Frontal cortex (tissue), 4 donors: ENCODE measurements around the gene DTNB. TPM values are rescaled to one million over a fixed set of nuclear protein-coding genes. Genes with fewer than 3 reads are reported as not detected.
A peak's percentile ranks its signal among the peaks of the same experiment; 100 is the strongest.

Experiments used
- DNase-seq, 2 donors: peaks; one replicate each; pipeline ENCODE4 v3.0.0; 2012; ENCODE audit warnings: low spot score in 2 of 2
- FAIRE-seq: peaks from 2 replicates; lab custom pipeline; 2012; peaks lifted over from hg19 to GRCh38; lab: Jason Lieb, UNC
- total RNA-seq: library from RNA; depleted of rRNA; stranded (reverse); fragments of >200 nt; gene quantifications from one replicate; pipeline ENCODE4 v1.2.3, GENCODE V29; 2014
- donor health status: control.
- donor health status: control.
- donor health status: control.

DTNB gene
- total RNA-seq, 1 donor from 2014 or later, result 18.3 TPM

DNA sequence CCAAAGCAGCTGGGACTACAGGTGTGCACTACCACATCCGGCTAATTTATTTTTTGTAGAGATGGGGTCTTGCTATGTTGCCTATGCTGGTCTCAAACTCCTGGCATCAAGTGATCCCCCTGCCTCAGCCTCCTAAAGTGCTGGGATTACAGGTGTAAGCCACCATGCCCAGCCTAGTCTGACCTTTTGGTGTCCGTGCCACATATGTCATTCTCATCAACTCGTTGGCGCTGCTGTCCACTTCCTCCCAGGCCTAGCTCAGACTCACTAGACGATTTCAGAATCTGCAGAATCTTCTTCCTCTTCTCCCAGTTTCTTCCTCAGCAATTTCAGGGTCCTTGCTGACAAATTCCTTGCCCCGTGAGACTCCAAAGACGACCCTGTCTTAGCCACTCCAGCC, 291.9 kb downstream of the DTNB start:
- no peak for DNase-seq
- FAIRE-seq, result no peak

DNA sequence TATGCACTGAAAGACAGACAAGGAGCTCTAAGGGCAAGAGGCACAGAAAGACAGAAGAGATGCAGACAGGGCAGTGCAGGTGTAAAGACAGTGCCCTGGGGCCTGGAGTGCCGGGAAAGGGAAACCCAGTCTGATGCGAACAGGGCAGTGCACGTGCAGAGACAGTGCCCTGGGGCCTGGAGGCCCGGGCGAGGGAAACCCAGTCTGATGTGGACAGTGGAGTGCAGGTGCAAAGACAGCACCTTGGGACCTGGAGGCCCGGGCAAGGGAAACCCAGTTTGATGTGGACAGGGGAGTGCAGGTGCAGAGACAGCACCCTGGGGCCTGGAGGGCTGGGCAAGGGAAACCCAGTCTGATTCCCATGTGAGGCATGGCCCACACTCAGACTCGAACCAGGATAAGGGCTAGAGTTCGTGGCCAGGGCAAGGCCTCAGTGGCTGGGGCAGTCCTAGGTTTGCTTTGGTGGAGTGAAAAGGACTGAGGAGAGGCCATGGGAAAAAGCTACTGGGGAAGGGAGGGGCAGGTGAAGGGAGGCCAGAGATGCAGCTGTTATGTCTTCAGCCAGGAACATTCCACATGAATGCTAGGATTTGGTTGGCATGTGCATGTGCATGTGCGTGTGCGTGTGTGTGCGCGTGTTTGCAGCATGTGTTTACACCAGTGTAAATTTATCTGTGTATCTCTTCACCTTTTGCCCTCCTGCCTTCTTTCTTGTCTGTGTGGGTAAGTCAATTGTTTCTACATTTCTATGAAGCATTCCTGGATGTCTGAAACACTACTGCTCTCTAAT, 292.6 kb downstream of the DTNB start:
- FAIRE-seq, result no peak
- DNase-seq, result no peak

DNA sequence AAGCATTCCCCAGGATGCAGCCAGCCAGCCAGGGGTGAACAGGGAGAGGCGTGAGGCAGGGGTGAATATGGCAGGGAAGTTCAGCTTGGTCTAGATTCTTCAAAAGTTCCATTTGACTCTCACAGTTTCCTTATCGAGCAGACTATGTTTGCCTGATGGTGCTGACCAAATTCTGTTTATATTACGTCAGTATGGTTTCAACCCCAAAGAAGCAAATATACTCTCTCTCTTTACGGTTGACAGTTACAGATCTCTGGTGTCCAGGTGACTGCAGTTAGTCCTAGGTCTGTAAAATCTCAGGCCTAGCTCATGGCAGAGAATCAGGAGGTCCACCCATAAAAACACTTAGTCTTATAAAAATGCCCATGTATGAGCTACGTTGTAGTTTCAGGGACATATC, 293.4 kb downstream of the DTNB start:
- no peak for FAIRE-seq
- DNase-seq, result no peak

DNA sequence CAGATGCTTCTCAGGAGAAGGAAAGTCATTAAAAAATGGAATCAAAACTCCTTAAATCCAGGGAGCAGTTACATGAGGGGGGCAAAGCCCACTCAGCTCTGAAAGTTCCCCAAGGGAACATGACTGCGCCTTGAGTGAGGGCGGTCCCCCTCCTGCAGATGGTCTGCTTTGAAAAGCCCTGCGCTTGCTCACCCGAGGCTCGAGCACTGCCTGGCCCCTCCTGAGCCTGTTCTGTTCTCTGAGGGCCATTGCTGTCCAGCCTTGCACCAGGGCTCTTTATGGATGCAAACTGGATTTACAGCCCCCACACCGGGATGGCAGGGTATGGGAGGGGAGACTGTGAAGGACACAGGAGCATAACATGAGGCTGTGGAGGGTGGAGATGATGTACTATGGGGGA, 293.8 kb downstream of the DTNB start:
- no peak for FAIRE-seq
- no peak for DNase-seq

DNA sequence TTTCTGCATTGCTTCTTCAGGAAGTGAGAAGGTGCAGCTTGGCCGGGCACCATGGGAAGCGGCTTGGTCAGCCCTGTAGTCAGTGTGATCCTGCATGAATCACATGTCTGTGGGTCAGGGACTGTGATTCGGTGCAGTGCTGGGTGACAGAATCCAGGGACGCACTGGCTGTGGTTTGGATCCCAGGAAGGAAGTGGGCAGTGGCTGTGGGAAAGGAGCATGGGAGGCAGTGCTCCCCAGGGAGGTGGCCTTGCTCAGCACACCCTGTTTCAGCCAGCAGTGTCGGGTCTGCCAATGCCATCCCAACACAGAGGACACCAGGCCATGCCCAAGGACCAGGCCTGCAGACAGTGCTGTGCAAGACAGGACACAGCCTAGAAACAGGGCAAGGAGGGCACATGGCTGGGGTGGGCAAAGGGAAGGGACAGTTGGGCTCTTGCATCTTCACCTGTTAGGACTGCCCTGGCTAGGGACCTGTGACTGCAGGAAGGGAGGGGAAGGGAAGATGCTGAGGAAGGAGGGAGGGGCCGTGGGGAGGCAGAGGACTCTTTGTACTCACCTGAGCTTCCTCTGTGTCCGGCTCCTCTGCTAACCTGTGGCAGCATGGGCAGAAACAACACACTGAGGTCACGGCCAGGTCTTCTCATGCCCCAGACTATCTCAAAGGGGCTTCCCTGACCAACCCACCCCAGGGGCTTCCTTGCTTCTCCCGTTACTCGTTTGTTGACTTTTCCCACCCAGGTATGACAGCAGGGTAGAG, 294.5 kb downstream of the DTNB start:
- FAIRE-seq (no peak), DNase-seq (no peak)

DNA sequence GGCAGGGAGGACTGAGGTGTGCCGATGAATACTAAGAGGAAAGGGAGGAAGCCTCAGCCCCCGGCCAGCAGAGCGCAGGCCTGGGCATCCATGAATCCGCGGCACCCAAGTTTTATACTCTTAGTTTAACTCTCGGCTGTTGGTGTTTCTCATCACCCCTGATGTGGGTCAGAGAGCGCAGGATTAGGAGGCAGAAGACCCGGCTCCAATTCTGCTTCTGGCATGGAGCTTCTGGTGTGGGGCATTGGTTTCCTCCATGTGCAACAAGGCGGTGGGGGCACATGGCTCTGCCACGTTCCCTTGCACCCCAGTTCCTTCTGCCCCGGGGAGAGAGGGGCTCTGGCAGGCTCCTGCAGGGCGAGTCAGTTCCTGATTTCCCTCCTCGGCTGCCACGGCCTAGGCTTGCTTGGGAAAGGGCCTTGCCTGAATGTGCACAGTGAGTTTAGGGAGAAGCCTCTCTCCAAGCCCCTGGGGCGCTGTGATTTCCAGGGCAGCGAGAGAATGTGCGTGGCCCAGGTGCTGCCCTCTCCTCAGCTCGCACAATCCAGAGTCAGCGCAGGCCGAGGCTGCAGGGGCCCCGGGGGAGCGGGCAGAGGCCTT, 295.5 kb downstream of the DTNB start:
- DNase-seq, result no peak
- no peak for FAIRE-seq

DNA sequence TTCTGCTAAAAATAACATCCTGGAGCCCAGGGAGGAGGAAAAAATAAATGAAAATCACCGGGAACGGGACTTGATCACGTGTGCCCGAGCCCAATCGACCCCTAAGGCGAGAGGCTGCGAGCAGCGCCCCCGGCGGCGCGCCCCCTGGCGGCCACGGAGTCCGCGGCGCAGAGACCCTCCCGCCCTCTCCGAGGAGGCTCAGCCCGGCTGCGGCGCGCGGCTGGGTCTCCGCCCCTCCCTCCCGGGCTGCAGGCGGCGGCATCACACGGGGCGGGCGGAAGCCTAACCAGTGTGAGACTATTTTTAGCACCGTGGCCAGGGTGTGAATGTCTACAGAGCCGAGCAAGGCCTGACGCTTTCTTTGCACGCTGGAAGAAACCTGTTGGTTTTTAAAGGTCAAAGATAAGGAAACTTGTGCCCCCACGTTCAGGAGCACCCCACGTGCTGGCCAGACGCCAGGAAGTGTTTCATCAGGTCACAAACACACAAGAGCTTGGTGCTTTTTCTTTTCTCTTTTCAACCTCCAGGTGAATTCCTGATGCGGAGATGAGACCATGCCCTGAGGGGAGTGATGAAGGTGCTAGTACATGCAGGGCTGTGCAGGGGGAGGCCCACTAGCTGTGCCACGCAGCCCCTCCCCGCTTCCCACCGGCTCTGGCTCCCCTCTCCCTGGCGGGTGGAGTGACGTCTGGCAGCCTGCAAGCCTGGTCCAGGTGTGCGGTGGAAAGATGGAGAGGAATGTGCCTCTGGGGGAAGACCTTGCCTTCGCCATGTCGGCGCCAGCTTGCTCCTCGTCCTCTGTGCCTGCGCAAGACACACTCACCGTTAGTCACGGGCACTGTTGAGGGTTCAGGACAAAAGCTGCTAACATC, 296.4 kb downstream of the DTNB start:
- FAIRE-seq, result no peak

DNA sequence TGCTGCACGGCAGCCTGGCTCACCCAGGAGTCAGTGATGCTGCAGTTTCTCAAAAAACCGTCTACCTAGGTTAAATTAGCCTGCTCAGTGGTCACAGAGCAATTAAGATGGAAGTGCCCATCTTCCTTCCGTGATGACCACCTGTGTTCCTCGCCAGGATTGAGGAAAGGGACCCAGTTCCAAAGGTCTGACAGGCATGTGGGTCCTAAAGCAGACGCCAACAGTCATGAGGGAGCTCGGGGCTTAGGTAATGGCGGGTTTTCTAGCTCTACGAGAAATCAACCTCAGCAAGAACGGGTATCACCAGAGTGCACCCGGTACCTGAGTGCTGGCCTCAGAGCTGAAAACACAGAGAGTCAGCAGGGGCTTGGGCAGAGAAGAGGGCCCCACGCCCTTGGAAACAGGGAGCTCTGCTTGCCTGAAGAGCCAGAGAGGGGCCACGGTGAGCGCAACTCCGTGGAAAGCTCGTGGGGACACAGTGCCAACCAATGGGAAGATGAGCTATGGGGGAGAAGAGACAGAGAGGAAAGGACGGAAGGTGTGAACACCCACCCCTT, 297.3 kb downstream of the DTNB start:
- FAIRE-seq (no peak), DNase-seq (no peak)

More for the DNA sequence above, 296.4 kb downstream of the DTNB start:
- peak; percentile 81 to 89 for DNase-seq

DNA sequence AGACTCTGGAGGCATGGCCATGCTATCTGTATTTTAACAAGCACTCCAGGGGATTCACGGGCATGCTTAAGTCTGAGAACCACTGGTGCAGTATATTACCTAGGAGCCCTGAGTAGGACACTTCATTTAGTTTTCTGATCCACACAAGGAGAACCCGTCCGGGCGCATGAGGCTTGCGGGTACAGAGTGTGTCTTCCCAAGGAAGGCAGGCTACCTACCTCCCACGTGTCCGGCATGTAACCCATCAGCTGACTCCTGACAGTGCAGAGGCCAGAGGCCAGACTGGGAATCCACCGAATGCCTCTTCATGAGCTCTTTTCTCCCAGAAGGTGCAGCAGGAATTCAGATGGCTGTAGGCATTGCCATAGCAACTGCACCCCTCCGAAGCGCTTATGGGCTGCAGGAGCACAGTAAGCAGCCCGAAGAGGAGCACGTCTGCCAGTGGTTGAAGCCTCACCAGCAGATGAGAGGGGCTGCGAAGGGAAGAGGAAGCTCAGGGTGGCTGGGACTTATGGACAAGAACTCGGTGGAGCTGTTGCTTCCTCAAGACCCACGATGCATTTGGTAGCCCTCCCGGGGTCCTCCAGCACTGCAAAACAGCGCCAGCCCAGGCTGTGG, 297.9 kb downstream of the DTNB start:
- DNase-seq (no peak), FAIRE-seq (no peak)

DNA sequence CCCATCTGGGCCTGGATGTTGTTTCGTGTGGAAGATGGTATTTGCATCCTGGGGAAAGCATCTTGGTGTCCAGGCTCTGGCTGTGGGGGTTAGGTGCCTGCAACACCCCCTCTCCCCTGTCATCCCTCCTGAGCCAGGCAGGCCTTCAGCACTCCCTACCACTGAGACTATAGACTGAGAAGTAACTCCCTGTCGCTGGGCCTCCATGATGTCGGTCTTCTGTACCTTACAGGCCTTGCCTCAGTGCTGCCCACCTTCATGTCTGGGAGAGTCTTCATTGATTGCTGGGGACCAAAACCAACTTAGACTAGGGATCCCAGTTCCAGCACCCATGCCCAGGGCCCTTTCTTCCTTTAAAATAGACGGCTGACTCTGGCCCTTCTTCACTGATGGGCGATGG, 298.6 kb downstream of the DTNB start:
- DNase-seq (no peak), FAIRE-seq (no peak)

DNA sequence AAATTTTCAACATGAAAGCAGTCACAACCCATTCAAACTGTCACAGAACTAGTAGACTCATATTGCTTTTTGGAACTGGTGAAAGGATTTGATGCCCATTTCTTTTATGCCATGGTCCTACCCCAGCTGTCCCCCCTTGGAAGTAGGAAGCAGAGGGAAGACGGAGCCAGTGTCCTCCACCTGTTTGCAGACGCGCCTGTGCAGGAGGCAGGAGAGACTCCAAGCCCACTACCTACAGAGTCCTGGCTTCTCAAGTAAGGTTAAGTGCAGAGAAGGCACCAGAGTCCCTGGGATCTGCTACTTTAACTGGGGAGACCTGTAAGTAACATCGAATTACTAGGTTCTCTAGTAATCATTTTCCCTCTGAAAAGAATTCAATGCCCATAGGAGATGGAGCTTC, 299.0 kb downstream of the DTNB start:
- FAIRE-seq (no peak), DNase-seq (no peak)

DNA sequence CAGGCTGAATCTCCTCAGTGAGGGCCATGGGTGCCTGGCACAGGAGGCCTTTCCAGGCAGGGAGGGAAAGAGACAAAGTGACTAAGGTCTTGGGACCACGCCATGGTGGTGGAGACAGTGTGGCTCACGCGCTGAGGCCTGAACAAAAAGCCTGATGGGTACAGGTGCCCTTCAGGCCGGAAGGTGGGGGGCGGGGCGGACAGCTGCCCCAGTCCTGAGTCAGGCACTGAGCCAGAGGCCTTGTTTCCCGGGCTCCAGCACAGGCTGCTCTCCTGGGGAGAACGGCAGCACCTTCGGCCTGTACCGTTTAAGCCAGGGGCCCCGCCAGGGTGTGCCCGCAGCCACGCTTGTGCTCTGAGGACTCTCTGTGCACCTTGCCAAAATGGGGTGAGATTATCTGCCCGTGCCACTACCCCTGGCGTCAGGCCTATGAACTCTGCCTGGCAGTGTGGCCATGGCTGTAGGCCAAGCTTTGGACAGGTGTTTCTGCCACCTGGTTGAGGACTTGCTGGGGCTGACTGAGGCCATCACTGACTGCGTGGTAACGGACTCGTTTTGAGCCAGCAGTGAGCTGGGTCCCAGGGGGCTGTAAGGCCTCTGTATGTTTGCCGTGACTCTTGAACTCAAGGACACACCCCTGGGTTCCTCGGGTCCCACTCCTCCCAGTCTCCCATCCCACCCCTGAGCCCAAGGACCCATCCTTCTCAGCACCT, 300.0 kb downstream of the DTNB start:
- no peak for DNase-seq
- no peak for FAIRE-seq

DNA sequence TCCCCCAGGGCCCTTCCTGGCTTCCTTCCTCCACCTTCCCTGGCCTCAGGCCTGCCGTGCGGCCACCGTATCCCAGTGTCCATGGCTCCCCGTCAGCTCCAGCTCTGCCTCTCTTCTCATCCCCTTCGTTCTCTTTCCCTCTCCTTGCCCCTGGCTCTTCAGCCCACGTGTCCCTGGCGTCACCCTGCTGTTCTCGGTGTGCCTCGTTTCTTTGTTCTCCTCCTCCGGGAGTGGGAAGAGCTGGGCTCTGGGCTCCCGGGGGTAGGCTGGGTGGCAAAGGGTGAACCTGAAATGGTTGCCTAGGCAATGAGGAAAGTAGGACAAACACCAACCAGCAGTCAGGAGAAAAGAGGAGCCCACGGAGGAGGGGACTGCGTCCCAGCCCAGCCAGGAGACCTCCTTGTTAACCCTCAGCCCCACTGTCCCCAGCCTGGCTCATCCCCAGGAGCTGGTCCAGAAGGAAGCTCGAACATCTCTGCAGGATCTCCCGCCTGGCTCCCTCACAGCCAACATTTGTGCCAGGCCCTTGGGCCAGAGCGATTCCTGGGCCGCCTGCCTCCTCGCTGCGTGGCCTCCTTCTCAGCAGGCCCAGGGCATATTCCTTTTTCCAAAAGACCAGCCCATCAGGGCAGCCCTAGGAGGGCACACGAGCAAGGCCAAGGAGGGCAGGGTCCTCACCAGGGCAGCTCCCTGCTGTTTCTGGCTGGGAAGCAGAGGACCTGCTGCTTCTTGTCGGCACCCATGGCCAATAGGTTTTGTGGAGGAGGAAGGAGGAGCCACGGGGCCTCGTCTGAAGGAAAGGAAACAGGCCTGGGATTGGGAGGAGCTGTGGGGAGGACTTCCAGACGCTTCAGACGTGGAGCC, 300.7 kb downstream of the DTNB start:
- peak in 1 of 2 donors; percentile 61 for DNase-seq
- FAIRE-seq, result no peak

DNA sequence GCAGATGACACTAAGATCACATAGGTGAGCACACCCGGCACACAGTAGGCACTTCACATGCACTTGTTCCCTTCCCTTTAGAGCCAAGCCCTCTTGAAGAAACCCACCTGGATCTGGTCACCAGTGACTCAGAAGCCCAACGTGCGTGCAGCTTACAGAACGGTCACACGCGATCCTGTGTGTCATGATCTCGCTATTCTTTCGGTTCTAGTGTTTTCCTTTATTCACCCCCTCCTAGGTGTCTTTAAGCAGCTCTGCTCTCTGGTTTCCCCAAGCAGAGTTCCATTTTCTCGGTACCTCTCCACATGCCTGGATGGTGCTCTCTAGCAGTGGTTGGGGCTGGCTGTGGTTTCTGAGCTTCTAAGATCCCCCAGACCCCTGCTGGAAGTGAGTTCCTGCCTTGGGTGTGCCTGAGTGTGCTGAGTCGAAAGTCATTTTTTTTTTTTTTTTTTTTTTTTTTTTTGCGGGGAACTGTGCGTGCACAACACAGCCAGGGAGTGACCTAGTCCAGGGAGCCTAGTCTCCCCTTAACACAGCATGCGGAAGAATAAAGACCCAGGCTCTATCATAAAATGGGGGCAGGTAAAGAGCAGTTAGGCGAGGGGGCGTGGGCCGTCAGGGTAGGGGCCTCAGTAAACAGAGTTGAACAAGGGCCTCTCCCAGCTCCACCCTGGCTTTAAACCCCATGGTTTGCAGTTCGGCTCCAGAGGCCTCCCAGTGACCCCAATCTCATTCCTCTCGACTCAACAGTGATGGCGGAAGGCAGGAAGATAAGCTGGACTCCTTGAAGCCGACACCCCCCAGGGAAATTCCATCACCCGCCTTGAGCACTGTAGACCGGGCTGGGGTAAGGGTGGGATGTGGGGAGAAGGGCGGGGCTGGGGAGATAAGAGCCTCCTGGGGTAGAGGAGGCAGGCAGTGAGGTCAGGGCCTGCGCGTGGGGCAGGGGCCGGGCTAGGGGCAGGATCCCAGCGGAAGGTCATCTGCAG, 301.8 kb downstream of the DTNB start:
- no peak for DNase-seq
- FAIRE-seq, result no peak

DNA sequence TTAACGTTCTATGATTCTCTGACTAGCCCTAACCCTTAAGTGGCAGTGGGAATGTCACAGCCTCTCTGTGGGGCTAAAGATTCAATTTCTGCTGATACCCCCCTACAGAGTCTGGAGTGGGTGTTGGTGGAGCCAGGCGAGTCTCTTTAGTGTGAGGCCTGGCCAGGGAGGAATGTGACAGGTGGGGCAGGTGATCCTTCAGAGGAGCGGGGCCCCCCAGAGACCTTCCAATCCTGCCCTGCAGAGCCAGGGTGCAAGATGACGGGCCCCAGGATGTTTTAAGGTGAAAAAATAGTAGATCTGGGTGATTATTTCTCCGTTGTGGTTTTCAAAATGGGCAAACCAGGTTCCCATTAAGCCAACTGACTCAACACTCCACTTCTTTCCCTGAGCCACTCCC, 303.5 kb downstream of the DTNB start:
- DNase-seq, result no peak

DNA sequence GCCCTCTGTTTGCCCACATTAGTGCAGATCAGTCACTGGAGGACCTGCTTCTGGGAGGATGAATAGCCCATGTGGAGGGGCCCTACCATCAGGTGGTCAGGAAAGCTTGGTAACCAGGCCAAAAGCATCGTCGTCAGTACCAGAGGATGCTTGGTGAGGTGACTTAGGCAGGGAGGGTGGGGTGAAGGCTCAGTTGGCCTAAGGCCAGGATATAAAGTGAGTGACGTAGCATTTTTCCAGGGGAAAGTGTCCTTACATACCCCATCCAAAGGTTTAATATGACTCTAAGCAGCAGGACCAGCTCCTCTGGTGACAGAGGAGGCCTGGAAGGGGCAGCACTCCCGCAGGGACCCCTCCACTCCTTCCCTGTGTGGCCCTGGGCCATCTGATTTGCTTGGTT, 303.9 kb downstream of the DTNB start:
- FAIRE-seq (no peak), DNase-seq (no peak)

More for the DNA sequence above, 303.5 kb downstream of the DTNB start:
- FAIRE-seq, result no peak

DNA sequence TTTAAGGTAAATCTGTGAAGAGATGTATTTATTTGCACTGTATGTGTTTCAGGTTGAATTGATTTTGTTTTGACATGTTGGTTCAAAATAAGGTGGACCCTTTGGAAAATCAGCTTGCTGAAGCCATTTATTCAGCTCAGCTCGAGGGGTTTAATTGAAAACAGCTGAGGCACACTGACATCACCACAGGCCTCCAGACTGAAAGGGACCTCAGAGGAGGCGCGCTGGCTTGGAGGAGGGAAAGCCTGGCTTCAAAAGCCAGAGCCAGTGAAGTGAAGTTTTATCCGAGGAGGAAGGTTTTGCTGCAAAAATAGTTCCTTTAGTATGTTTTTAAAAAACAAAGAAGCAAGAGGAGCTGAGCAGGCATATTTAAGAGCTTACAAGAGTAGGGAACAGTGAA, 304.7 kb downstream of the DTNB start:
- DNase-seq (peak in 1 of 2 donors; percentile 38), FAIRE-seq (no peak)
